HEK293 (cell line): ENCODE measurements around the gene PLP2.
A peak's percentile ranks its signal among the peaks of the same experiment; 100 is the strongest.

ENCODE experiments used
- CTCF ChIA-PET: fragments of 350-600 bp; formaldehyde crosslinking; extraction: SDS; loops from one replicate; lab custom pipeline; 2021; ENCODE audit warnings: antibody characterized with exemption; lab: Yijun Ruan, JAX
- POLR2A ChIA-PET: fragments of 300-600 bp; formaldehyde crosslinking; extraction: SDS; loops from one replicate; lab custom pipeline; 2020; ENCODE audit warnings: antibody characterized with exemption, inconsistent platforms; lab: Yijun Ruan, JAX
- H3K27ac ChIP-seq: fragments of 200-500 bp; sonication (Bioruptor generic); 2 replicates; pipeline ENCODE4 v1.5.1; 2014; ENCODE audit warnings: low read depth, low read length, control low read depth, inconsistent platforms; ENCODE audit errors: extremely low read depth
- H3K36me3 ChIP-seq, 2 experiments: fragments of 200-500 bp in 1 of 2; sonication (Bioruptor generic) in 1 of 2; 1 replicate in 1 of 2; 2 replicates in 1 of 2; pipeline ENCODE4 v1.5.1; 2014 to 2017; ENCODE audit warnings: inconsistent platforms in 2 of 2, low read length in 2 of 2; ENCODE audit not compliant: control insufficient read depth in 2 of 2, insufficient read depth in 1 of 2
- H3K4me1 ChIP-seq: fragments of 200-500 bp; sonication (Bioruptor generic); 2 replicates; pipeline ENCODE4 v1.5.1; 2014; ENCODE audit warnings: mild to moderate bottlenecking, low read length, inconsistent platforms; ENCODE audit not compliant: control insufficient read depth, insufficient read depth
- H3K4me3 ChIP-seq: 2 replicates; pipeline ENCODE4 v1.5.1; 2011; ENCODE audit warnings: low read depth, mild to moderate bottlenecking, control low read depth, low read length, moderate library complexity
- H3K9me3 ChIP-seq: fragments of 200-500 bp; sonication (Bioruptor generic); 2 replicates; pipeline ENCODE4 v1.5.1; 2014; ENCODE audit warnings: low read depth, low read length, inconsistent platforms; ENCODE audit not compliant: control insufficient read depth, insufficient read depth
- EGR2 ChIP-seq: fragments of 450-650 bp; formaldehyde crosslinking; IDR thresholded peaks from 2 replicates; pipeline ENCODE4 v1.5.1; 2016; ENCODE audit warnings: low read depth, missing biosample characterization, missing genetic modification characterization
- ELK4 ChIP-seq: IDR thresholded peaks from 2 replicates; pipeline ENCODE4 v1.6.1; 2011; ENCODE audit warnings: mild to moderate bottlenecking, low read depth, low read length, borderline replicate concordance
- PRDM6 ChIP-seq: fragments of 450-650 bp; formaldehyde crosslinking; IDR thresholded peaks from 2 replicates; pipeline ENCODE4 v1.5.1; 2017; ENCODE audit warnings: missing biosample characterization, missing genetic modification characterization
- REST ChIP-seq: fragments of 450-650 bp; formaldehyde crosslinking; IDR thresholded peaks from 2 replicates; pipeline ENCODE4 v1.5.1; 2016; ENCODE audit warnings: missing biosample characterization, missing genetic modification characterization
- ZFHX2 ChIP-seq: fragments of 450-650 bp; formaldehyde crosslinking; conservative IDR thresholded peaks from 2 replicates; pipeline ENCODE4 v1.5.1; 2016; ENCODE audit warnings: missing biosample characterization, missing genetic modification characterization
- ZNF112 ChIP-seq: fragments of 450-650 bp; formaldehyde crosslinking; IDR thresholded peaks from 2 replicates; pipeline ENCODE4 v1.5.0; 2017; ENCODE audit warnings: missing biosample characterization, missing genetic modification characterization
- ZNF169 ChIP-seq: fragments of 450-650 bp; formaldehyde crosslinking; IDR thresholded peaks from 2 replicates; pipeline ENCODE4 v1.5.1; 2016; ENCODE audit warnings: missing biosample characterization, missing genetic modification characterization
- ZNF2 ChIP-seq: fragments of 450-650 bp; formaldehyde crosslinking; IDR thresholded peaks from 2 replicates; pipeline ENCODE4 v1.5.1; 2016; ENCODE audit warnings: missing biosample characterization, missing genetic modification characterization
- ZNF24 ChIP-seq: fragments of 450-650 bp; formaldehyde crosslinking; IDR thresholded peaks from 2 replicates; pipeline ENCODE4 v1.5.1; 2016; ENCODE audit warnings: missing biosample characterization, missing genetic modification characterization
- ZNF292 ChIP-seq: fragments of 450-650 bp; formaldehyde crosslinking; IDR thresholded peaks from 2 replicates; pipeline ENCODE4 v1.5.1; 2016; ENCODE audit warnings: low read depth, missing biosample characterization, missing genetic modification characterization, borderline replicate concordance
- ZNF341 ChIP-seq: fragments of 450-650 bp; formaldehyde crosslinking; IDR thresholded peaks from 2 replicates; pipeline ENCODE4; 2016; ENCODE audit warnings: low read depth, missing biosample characterization, missing genetic modification characterization
- ZNF366 ChIP-seq: fragments of 450-650 bp; formaldehyde crosslinking; conservative IDR thresholded peaks from 2 replicates; pipeline ENCODE4 v1.5.1; 2016; ENCODE audit warnings: missing biosample characterization, missing genetic modification characterization
- ZNF488 ChIP-seq: fragments of 450-650 bp; formaldehyde crosslinking; IDR thresholded peaks from 2 replicates; pipeline ENCODE4 v1.5.1; 2016; ENCODE audit warnings: missing biosample characterization, missing genetic modification characterization
- ZNF571 ChIP-seq: fragments of 450-650 bp; formaldehyde crosslinking; IDR thresholded peaks from 2 replicates; pipeline ENCODE4 v1.5.0; 2017; ENCODE audit warnings: missing biosample characterization, missing genetic modification characterization
- ZNF596 ChIP-seq: fragments of 450-650 bp; IDR thresholded peaks from 2 replicates; pipeline ENCODE4 v1.5.0; 2018; ENCODE audit warnings: missing biosample characterization, mild to moderate bottlenecking, missing genetic modification characterization, moderate library complexity
- ZNF664 ChIP-seq: fragments of 450-650 bp; formaldehyde crosslinking; IDR thresholded peaks from 2 replicates; pipeline ENCODE4 v1.5.1; 2016; ENCODE audit warnings: missing biosample characterization, missing genetic modification characterization
- ZNF692 ChIP-seq: fragments of 450-650 bp; formaldehyde crosslinking; IDR thresholded peaks from 2 replicates; pipeline ENCODE4 v1.5.1; 2016; ENCODE audit warnings: missing biosample characterization, missing genetic modification characterization
- ZNF747 ChIP-seq: fragments of 450-650 bp; formaldehyde crosslinking; IDR thresholded peaks from 2 replicates; pipeline ENCODE4 v1.5.1; 2016; ENCODE audit warnings: missing biosample characterization, missing genetic modification characterization
- ZNF777 ChIP-seq: fragments of 450-650 bp; formaldehyde crosslinking; IDR thresholded peaks from 2 replicates; pipeline ENCODE4 v1.5.1; 2017; ENCODE audit warnings: missing biosample characterization, missing genetic modification characterization, borderline replicate concordance
- ZSCAN16 ChIP-seq: fragments of 450-650 bp; formaldehyde crosslinking; IDR thresholded peaks from 2 replicates; pipeline ENCODE4 v1.5.1; 2016; ENCODE audit warnings: missing biosample characterization, missing genetic modification characterization
- ZSCAN23 ChIP-seq: fragments of 450-650 bp; formaldehyde crosslinking; IDR thresholded peaks from 2 replicates; pipeline ENCODE4 v1.5.1; 2016; ENCODE audit warnings: missing biosample characterization, missing genetic modification characterization
- ZSCAN30 ChIP-seq: fragments of 450-650 bp; IDR thresholded peaks from 2 replicates; pipeline ENCODE4 v1.5.1; 2018; ENCODE audit warnings: missing biosample characterization, mild to moderate bottlenecking, missing genetic modification characterization, moderate library complexity

The PLP2 gene

GRCh38 chrX:49204709-49205108 lies 33.0 kb downstream of the PLP2 start:
- H3K27ac ChIP-seq, result no peak overlapping the region
- POLR2A ChIA-PET, result no interaction called here
- no peaks in the 10 kb centered on the region for H3K36me3 ChIP-seq
- CTCF ChIA-PET, result no interaction called here
- no peak overlapping the region for H3K4me3 ChIP-seq
- TF ChIP-seq ZSCAN30 (tag by site-specific recombination) (no peak), ZFHX2 (tag by site-specific recombination) (peak; percentile 79), ZNF341 (no peak), EGR2 (tag by site-specific recombination) (peak; percentile 91)
- no peaks in the 10 kb centered on the region for H3K4me1 ChIP-seq
- H3K9me3 ChIP-seq, result no peaks in the 10 kb centered on the region

- no peak for TF ChIP-seq ZNF366 (tag by site-specific recombination)
- no peak for TF ChIP-seq ZNF24 (tag by site-specific recombination)
- no peak for TF ChIP-seq ZNF664 (tag by site-specific recombination)
- TF ChIP-seq ZNF112 (tag by site-specific recombination), result no peak
- TF ChIP-seq ZNF571 (tag by site-specific recombination), result no peak
- no peak for TF ChIP-seq ZSCAN23 (tag by site-specific recombination)
- TF ChIP-seq ZNF2 (tag by site-specific recombination), result no peak
- TF ChIP-seq ZNF292, result no peak
- TF ChIP-seq ZNF692 (tag by site-specific recombination), result no peak
- TF ChIP-seq ZNF596 (tag by site-specific recombination), result no peak
- no peak for TF ChIP-seq REST
- TF ChIP-seq ELK4, result no peak
- no peak for TF ChIP-seq ZNF777 (tag by site-specific recombination)
- no peak for TF ChIP-seq PRDM6 (tag by site-specific recombination)
- TF ChIP-seq ZNF169 (tag by site-specific recombination), result no peak
- TF ChIP-seq ZNF488, result no peak
- no peak for TF ChIP-seq ZNF747
- TF ChIP-seq ZSCAN16, result no peak
- Histone ChIP-seq H3K36me3 (no peaks in the 10 kb centered on the region), H3K27ac (no peak overlapping the region), H3K4me1 (no peaks in the 10 kb centered on the region), H3K4me3 (no peak overlapping the region), H3K9me3 (no peaks in the 10 kb centered on the region)
- ChIA-PET CTCF (interaction anchor here (0.6 kb wide), 1 partner anchor 187 kb away, joined by 3 read pairs; no protein-coding TSS in a partner anchor), POLR2A (interaction anchor here (1.6 kb wide), 1 partner anchor 15 kb away, joined by 3 read pairs; no protein-coding TSS in a partner anchor)
Observed at GRCh38 chrX:49205443-49205842, 33.7 kb downstream of the PLP2 start.
